ENCODE results near the gene BNIP2.

DNA sequence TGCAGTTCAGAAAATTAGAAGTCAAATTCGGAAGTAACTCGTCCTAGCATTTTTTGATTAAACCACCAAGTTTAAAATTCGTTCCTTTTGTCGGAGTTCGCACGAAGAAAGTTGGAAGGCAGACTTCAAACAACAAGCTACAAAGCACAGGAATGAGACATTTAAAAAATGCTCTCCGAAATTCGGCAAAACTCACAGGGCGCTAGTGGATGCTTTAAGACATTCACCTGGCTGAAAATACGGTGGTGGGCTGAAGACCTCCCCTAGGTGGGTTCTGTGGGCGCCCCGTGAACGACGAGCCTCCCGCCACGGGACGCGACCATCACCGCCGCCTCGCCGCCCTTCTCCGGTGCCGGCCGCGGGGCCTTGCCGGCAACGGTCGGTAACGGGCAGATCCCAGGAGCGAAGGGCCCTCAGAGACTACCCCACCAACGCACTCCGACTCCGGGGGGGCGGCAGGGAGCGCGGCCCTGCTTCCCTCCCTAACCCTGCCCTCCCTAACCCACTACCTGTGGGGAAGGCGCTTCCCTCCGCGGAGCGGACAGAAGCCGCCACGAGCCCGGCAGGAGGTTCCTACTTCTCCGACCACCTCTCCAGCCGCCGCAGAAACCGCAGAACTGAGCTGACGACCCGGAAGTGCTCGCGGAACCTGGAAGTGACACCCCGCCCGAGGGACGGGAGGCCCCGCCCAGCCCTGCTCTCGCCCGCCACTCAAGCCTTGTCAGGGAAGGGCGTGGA is 32.1 kb downstream of the BNIP2 start, which contains the start of gene GTF2A2:
- peak; percentile 51 to 75 for TF ChIP-seq POLR2A (IDR thresholded peaks at IDR 0.05)
- TF ChIP-seq, protein P1, sequence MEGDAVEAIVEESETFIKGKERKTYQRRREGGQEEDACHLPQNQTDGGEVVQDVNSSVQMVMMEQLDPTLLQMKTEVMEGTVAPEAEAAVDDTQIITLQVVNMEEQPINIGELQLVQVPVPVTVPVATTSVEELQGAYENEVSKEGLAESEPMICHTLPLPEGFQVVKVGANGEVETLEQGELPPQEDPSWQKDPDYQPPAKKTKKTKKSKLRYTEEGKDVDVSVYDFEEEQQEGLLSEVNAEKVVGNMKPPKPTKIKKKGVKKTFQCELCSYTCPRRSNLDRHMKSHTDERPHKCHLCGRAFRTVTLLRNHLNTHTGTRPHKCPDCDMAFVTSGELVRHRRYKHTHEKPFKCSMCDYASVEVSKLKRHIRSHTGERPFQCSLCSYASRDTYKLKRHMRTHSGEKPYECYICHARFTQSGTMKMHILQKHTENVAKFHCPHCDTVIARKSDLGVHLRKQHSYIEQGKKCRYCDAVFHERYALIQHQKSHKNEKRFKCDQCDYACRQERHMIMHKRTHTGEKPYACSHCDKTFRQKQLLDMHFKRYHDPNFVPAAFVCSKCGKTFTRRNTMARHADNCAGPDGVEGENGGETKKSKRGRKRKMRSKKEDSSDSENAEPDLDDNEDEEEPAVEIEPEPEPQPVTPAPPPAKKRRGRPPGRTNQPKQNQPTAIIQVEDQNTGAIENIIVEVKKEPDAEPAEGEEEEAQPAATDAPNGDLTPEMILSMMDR (IDR thresholded peaks at IDR 0.05), result no peak
